ENCODE data around the gene UCHL3.

The UCHL3 gene

DNA sequence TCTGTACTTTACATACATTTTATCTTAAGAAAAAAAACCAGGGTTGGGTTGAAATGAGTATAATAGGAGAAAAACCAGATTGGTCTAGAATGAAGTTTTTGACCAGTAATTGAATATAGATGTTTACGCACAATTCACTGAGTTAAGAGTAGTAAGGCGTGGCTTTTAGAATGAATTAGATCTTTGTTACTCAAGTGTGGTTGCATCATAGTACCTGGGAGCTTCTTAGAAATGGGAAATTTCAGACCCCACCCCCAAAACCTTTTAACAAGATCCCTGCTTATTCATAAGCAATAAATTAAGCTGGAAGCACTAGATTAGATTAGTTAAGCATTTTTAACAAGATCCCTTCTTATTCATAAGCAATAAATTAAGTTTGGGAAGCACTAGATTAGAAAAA lies 57.9 kb downstream of the UCHL3 start:
- H2BK15ac ChIP-seq (ENCODE audit: low read depth, poor library complexity, severe bottlenecking) = no peak overlapping the region
- no peak overlapping the region for H2AFZ ChIP-seq (ENCODE audit: low read depth, low read length)
- H3K23ac ChIP-seq (ENCODE audit: low read length in 2 of 2) = no peak overlapping the region
- no peak overlapping the region for H2AK5ac ChIP-seq (ENCODE audit: low read length, severe bottlenecking)
- 100% methylated on average over 2 of the region's 2 CpGs for WGBS
- no peak overlapping the region for H3K4me3 ChIP-seq (ENCODE audit: insufficient read depth in 1 of 2, low read depth in 1 of 2, low read length in 2 of 2)
- H3K9me3 ChIP-seq (ENCODE audit: control insufficient read depth, low read length) = no peaks in the 10 kb centered on the region
- H3K18ac ChIP-seq (ENCODE audit: low read depth in 1 of 2, low read length in 2 of 2) = no peak overlapping the region
- H3K4me2 ChIP-seq (ENCODE audit: low read length, poor library complexity, severe bottlenecking) = no peak overlapping the region
- no peak overlapping the region for H3K27ac ChIP-seq (ENCODE audit: low read length, poor library complexity, severe bottlenecking)
- H3K4me1 ChIP-seq (ENCODE audit: control insufficient read depth, insufficient read depth, low read depth, low read length) = no peaks in the 10 kb centered on the region
- no peak overlapping the region for H3K14ac ChIP-seq (ENCODE audit: low read length in 2 of 2)
- no peaks in the 10 kb centered on the region for H3K27me3 ChIP-seq (ENCODE audit: control insufficient read depth in 1 of 2, insufficient read depth in 1 of 2, low read length in 2 of 2)
- H3K9ac ChIP-seq (ENCODE audit: low read length) = no peak overlapping the region
- DNase-seq = no peak
- H3K79me1 ChIP-seq (replicated peaks; ENCODE audit: low read length, poor library complexity, severe bottlenecking) = no peaks in the 10 kb centered on the region
- no peak overlapping the region for H2BK12ac ChIP-seq (ENCODE audit: low read length in 2 of 2)
- no peak overlapping the region for H2BK120ac ChIP-seq (ENCODE audit: low read depth, low read length)
- peaks cover 0 to 35% of the 10 kb centered on the region in 2 experiments for H3K36me3 ChIP-seq (ENCODE audit: control insufficient read depth in 1 of 2, insufficient read depth in 2 of 2, low read depth in 1 of 2, low read length in 2 of 2)
- no peak overlapping the region for H2BK5ac ChIP-seq (ENCODE audit: low read depth, low read length, poor library complexity, severe bottlenecking)
- H3K4ac ChIP-seq (ENCODE audit: low read depth in 1 of 2, low read length in 2 of 2) = no peak overlapping the region
- no peak overlapping the region for H4K8ac ChIP-seq (ENCODE audit: low read length)
- no peak overlapping the region for H4K91ac ChIP-seq (ENCODE audit: low read length)

DNA sequence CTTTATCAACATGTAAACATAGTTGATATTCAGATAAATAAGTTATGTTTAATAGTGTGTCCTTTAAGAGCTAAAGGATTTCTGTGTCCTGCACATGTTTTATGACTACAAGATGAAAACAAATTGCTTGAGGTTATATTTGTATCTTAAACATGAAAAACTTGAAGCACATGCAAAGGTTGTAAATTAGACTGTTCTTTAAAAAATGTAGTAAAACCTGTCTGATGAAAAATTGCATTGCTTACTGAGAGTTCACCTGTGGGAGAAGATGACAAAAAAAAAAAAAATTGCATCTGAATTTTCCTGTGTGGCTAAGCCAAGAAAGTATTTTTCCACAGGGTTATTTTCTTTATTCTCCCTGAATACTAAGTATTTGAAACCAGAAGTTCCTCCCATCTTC lies 60.9 kb downstream of the UCHL3 start:
- H3K4me3 ChIP-seq (ENCODE audit: insufficient read depth in 1 of 2, low read depth in 1 of 2, low read length in 2 of 2) = no peak overlapping the region
- no peak overlapping the region for H3K18ac ChIP-seq (ENCODE audit: low read depth in 1 of 2, low read length in 2 of 2)
- no peak overlapping the region for H3K4me2 ChIP-seq (ENCODE audit: low read length, poor library complexity, severe bottlenecking)
- no peak overlapping the region for H2BK120ac ChIP-seq (ENCODE audit: low read depth, low read length)
- H3K14ac ChIP-seq (ENCODE audit: low read length in 2 of 2) = no peak overlapping the region
- no peak overlapping the region for H2AK5ac ChIP-seq (ENCODE audit: low read length, severe bottlenecking)
- H3K9me3 ChIP-seq (ENCODE audit: control insufficient read depth, low read length) = no peaks in the 10 kb centered on the region
- H4K8ac ChIP-seq (ENCODE audit: low read length) = no peak overlapping the region
- no peaks in the 10 kb centered on the region for H3K4me1 ChIP-seq (ENCODE audit: control insufficient read depth, insufficient read depth, low read depth, low read length)
- H2BK15ac ChIP-seq (ENCODE audit: low read depth, poor library complexity, severe bottlenecking) = no peak overlapping the region
- peaks cover 0 to 23% of the 10 kb centered on the region in 2 experiments for H3K36me3 ChIP-seq (ENCODE audit: control insufficient read depth in 1 of 2, insufficient read depth in 2 of 2, low read depth in 1 of 2, low read length in 2 of 2)
- H3K23ac ChIP-seq (ENCODE audit: low read length in 2 of 2) = no peak overlapping the region
- no peak overlapping the region for H3K9ac ChIP-seq (ENCODE audit: low read length)
- no peaks in the 10 kb centered on the region for H3K27me3 ChIP-seq (ENCODE audit: control insufficient read depth in 1 of 2, insufficient read depth in 1 of 2, low read length in 2 of 2)
- no peak overlapping the region for H3K27ac ChIP-seq (ENCODE audit: low read length, poor library complexity, severe bottlenecking)
- no peak for DNase-seq
- H2BK12ac ChIP-seq (ENCODE audit: low read length in 2 of 2) = no peak overlapping the region
- no peak overlapping the region for H2AFZ ChIP-seq (ENCODE audit: low read depth, low read length)
- H2BK5ac ChIP-seq (ENCODE audit: low read depth, low read length, poor library complexity, severe bottlenecking) = no peak overlapping the region
- no peak overlapping the region for H4K91ac ChIP-seq (ENCODE audit: low read length)
- H3K79me1 ChIP-seq (replicated peaks; ENCODE audit: low read length, poor library complexity, severe bottlenecking) = no peaks in the 10 kb centered on the region
- H3K4ac ChIP-seq (ENCODE audit: low read depth in 1 of 2, low read length in 2 of 2) = no peak overlapping the region

DNA sequence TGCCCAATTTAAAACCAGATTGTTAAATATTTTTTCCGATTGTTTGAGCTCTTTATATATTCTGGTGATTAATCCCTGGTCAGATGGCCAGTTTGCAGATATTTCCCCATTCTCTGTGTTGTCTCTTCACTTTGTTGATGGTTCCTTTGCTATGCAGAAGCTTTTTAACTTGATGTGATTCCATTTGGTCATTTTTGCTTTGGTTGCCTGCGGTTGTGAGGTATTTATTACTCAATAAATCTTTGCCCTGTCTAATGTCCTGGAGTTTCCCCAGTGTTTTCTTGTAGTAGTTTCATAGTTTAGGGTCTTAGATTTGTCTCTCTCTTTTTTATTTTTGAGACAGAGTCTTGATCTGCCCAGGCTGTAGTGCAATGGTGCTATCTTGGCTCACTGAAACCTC lies 62.8 kb downstream of the UCHL3 start:
- Histone ChIP-seq H3K18ac (ENCODE audit: low read depth in 1 of 2, low read length in 2 of 2) (peak overlapping the region in 1 of 2 experiments; percentile 24), H3K79me1 (replicated peaks; ENCODE audit: low read length, poor library complexity, severe bottlenecking) (peaks cover 2% of the 10 kb centered on the region), H2BK12ac (ENCODE audit: low read length in 2 of 2) (no peak overlapping the region), H2BK120ac (ENCODE audit: low read depth, low read length) (no peak overlapping the region), H2AFZ (ENCODE audit: low read depth, low read length) (no peak overlapping the region), H3K9me3 (ENCODE audit: control insufficient read depth, low read length) (no peaks in the 10 kb centered on the region), H3K27ac (ENCODE audit: low read length, poor library complexity, severe bottlenecking) (no peak overlapping the region), H3K36me3 (ENCODE audit: control insufficient read depth in 1 of 2, insufficient read depth in 2 of 2, low read depth in 1 of 2, low read length in 2 of 2) (peaks cover 0 to 17% of the 10 kb centered on the region in 2 experiments), H3K4me2 (ENCODE audit: low read length, poor library complexity, severe bottlenecking) (no peak overlapping the region), H2BK15ac (ENCODE audit: low read depth, poor library complexity, severe bottlenecking) (no peak overlapping the region), H2BK5ac (ENCODE audit: low read depth, low read length, poor library complexity, severe bottlenecking) (no peak overlapping the region), H4K8ac (ENCODE audit: low read length) (no peak overlapping the region), H3K4me3 (ENCODE audit: insufficient read depth in 1 of 2, low read depth in 1 of 2, low read length in 2 of 2) (no peak overlapping the region), H3K4ac (ENCODE audit: low read depth in 1 of 2, low read length in 2 of 2) (no peak overlapping the region), H3K27me3 (ENCODE audit: control insufficient read depth in 1 of 2, insufficient read depth in 1 of 2, low read length in 2 of 2) (no peaks in the 10 kb centered on the region), H4K91ac (ENCODE audit: low read length) (no peak overlapping the region), H3K4me1 (ENCODE audit: control insufficient read depth, insufficient read depth, low read depth, low read length) (no peaks in the 10 kb centered on the region), H3K9ac (ENCODE audit: low read length) (no peak overlapping the region), H3K23ac (ENCODE audit: low read length in 2 of 2) (no peak overlapping the region), H2AK5ac (ENCODE audit: low read length, severe bottlenecking) (no peak overlapping the region), H3K14ac (ENCODE audit: low read length in 2 of 2) (no peak overlapping the region)
- whole genome bisulfite sequencing = 41% methylated on average over 2 of the region's 2 CpGs
- DNase-seq = peak; percentile 68

DNA sequence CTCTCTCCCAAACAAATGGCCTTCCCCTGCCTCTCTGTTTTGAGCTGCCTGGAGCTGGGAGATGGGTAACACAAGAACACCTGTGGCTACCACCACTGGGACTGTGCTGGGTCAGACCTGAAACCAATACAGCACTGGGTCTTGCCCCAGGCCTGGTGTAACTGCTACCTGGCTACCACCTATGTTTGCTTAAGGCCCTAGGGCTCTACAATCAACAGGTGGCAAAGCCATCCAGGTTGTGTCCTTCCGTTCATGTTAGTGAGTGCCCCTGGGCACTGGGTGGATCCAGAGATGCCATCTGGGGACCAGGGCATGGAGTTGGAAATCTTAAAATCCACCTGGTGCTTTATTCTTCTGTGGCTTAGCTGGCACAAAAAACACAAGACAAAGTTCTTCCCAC lies 67.6 kb downstream of the UCHL3 start:
- Histone ChIP-seq H3K4me1 (ENCODE audit: control insufficient read depth, insufficient read depth, low read depth, low read length) (peaks cover 7% of the 10 kb centered on the region), H4K8ac (ENCODE audit: low read length) (no peak overlapping the region), H3K79me1 (replicated peaks; ENCODE audit: low read length, poor library complexity, severe bottlenecking) (peaks cover 2% of the 10 kb centered on the region), H2BK12ac (ENCODE audit: low read length in 2 of 2) (no peak overlapping the region), H3K36me3 (ENCODE audit: control insufficient read depth in 1 of 2, insufficient read depth in 2 of 2, low read depth in 1 of 2, low read length in 2 of 2) (peaks cover 0 to 13% of the 10 kb centered on the region in 2 experiments), H2AFZ (ENCODE audit: low read depth, low read length) (no peak overlapping the region), H2BK120ac (ENCODE audit: low read depth, low read length) (no peak overlapping the region), H3K14ac (ENCODE audit: low read length in 2 of 2) (no peak overlapping the region), H2BK15ac (ENCODE audit: low read depth, poor library complexity, severe bottlenecking) (no peak overlapping the region), H4K91ac (ENCODE audit: low read length) (no peak overlapping the region), H3K23ac (ENCODE audit: low read length in 2 of 2) (no peak overlapping the region), H3K9ac (ENCODE audit: low read length) (no peak overlapping the region), H3K27me3 (ENCODE audit: control insufficient read depth in 1 of 2, insufficient read depth in 1 of 2, low read length in 2 of 2) (no peaks in the 10 kb centered on the region), H3K27ac (ENCODE audit: low read length, poor library complexity, severe bottlenecking) (no peak overlapping the region), H3K18ac (ENCODE audit: low read depth in 1 of 2, low read length in 2 of 2) (peak overlapping the region in 1 of 2 experiments; percentile 37), H3K4ac (ENCODE audit: low read depth in 1 of 2, low read length in 2 of 2) (no peak overlapping the region), H3K4me3 (ENCODE audit: insufficient read depth in 1 of 2, low read depth in 1 of 2, low read length in 2 of 2) (no peak overlapping the region), H3K4me2 (ENCODE audit: low read length, poor library complexity, severe bottlenecking) (no peak overlapping the region), H2AK5ac (ENCODE audit: low read length, severe bottlenecking) (no peak overlapping the region), H3K9me3 (ENCODE audit: control insufficient read depth, low read length) (no peaks in the 10 kb centered on the region), H2BK5ac (ENCODE audit: low read depth, low read length, poor library complexity, severe bottlenecking) (no peak overlapping the region)
- WGBS = 100% methylated on average over 1 of the region's 1 CpG
- no peak for DNase-seq
